SK-N-SH treated with all-trans-retinoic acid at 6 μM for 48 hours (cell line): ENCODE results near the gene ABCC1.
A peak's percentile ranks its signal among the peaks of the same experiment; 100 is the strongest.

Experiments
- ATAC-seq: fragments of 200-7000 bp; cut with Tn5 transposase; 3 replicates; pipeline ENCODE4 v1.9.1; 2020; ENCODE audit warnings: mild to moderate bottlenecking, moderate library complexity
- ARNTL ChIP-seq: fragments of 450-650 bp; formaldehyde crosslinking; IDR thresholded peaks from 2 replicates; pipeline ENCODE4 v1.5.0; 2020; ENCODE audit warnings: low read depth, mild to moderate bottlenecking, moderate library complexity, borderline replicate concordance
- BACH2 ChIP-seq: fragments of 250-450 bp; sonication (Bioruptor Pico); IDR thresholded peaks from 2 replicates; pipeline ENCODE4 v1.9.0; 2021; ENCODE audit warnings: mild to moderate bottlenecking, borderline replicate concordance
- CREB5 ChIP-seq: fragments of 250-450 bp; sonication (Bioruptor Pico); IDR thresholded peaks from 2 replicates; pipeline ENCODE4 v1.5.1; 2020; ENCODE audit warnings: low read depth, mild to moderate bottlenecking, moderate library complexity
- CSDC2 ChIP-seq: fragments of 250-450 bp; sonication (Bioruptor Pico); IDR thresholded peaks from 2 replicates; pipeline ENCODE4 v1.5.0; 2020; ENCODE audit warnings: mild to moderate bottlenecking, moderate library complexity
- ESRRG ChIP-seq: fragments of 250-450 bp; sonication (Bioruptor Pico); IDR thresholded peaks from 2 replicates; pipeline ENCODE4 v1.6.1; 2021; ENCODE audit warnings: mild to moderate bottlenecking
- OSR1 ChIP-seq: fragments of 250-450 bp; sonication (Bioruptor Pico); IDR thresholded peaks from 2 replicates; pipeline ENCODE4 v1.8.0; 2022; ENCODE audit warnings: moderate library complexity, mild to moderate bottlenecking, inconsistent platforms
- PPARA ChIP-seq: fragments of 250-450 bp; sonication (Bioruptor Pico); IDR thresholded peaks from 2 replicates; pipeline ENCODE4 v1.5.0; 2020; ENCODE audit warnings: mild to moderate bottlenecking, borderline replicate concordance
- RARB ChIP-seq: fragments of 250-450 bp; sonication (Bioruptor Pico); IDR thresholded peaks from 2 replicates; pipeline ENCODE4 v1.8.0; 2021; ENCODE audit warnings: mild to moderate bottlenecking, moderate library complexity
- SNAI2 ChIP-seq: fragments of 250-450 bp; sonication (Bioruptor Pico); IDR thresholded peaks from 2 replicates; pipeline ENCODE4 v1.5.0; 2020; ENCODE audit warnings: mild to moderate bottlenecking, moderate library complexity
- TOX ChIP-seq: fragments of 250-450 bp; sonication (Bioruptor Pico); IDR thresholded peaks from 2 replicates; pipeline ENCODE4 v1.8.0; 2021; ENCODE audit warnings: mild to moderate bottlenecking, moderate library complexity, borderline replicate concordance
- ZC3H10 ChIP-seq: fragments of 250-450 bp; sonication (Bioruptor Pico); IDR thresholded peaks from 2 replicates; pipeline ENCODE4 v1.5.1; 2021; ENCODE audit warnings: mild to moderate bottlenecking, moderate library complexity
- ZFP30 ChIP-seq: fragments of 450-650 bp; formaldehyde crosslinking; IDR thresholded peaks from 2 replicates; pipeline ENCODE4 v1.5.0; 2022; ENCODE audit warnings: mild to moderate bottlenecking, moderate library complexity
- ZNF70 ChIP-seq: fragments of 450-650 bp; formaldehyde crosslinking; IDR thresholded peaks from 2 replicates; pipeline ENCODE4 v1.5.0; 2020; ENCODE audit warnings: mild to moderate bottlenecking, moderate library complexity
- ZNF8 ChIP-seq: fragments of 450-650 bp; formaldehyde crosslinking; IDR thresholded peaks from 2 replicates; pipeline ENCODE4 v1.5.0; 2020; ENCODE audit warnings: mild to moderate bottlenecking, moderate library complexity
- TF ChIP-seq, protein P1 (sequence below): fragments of 250-450 bp; sonication (Bioruptor Pico); IDR thresholded peaks from 2 replicates; pipeline ENCODE4 v1.5.1; 2021; ENCODE audit warnings: mild to moderate bottlenecking, moderate library complexity
- TF ChIP-seq, protein P2 (sequence below): fragments of 250-450 bp; sonication (Bioruptor Pico); IDR thresholded peaks from 2 replicates; pipeline ENCODE4 v1.5.0; 2020; ENCODE audit warnings: mild to moderate bottlenecking, moderate library complexity
- TF ChIP-seq, protein P3 (sequence below): fragments of 250-450 bp; sonication (Bioruptor Pico); IDR thresholded peaks from 2 replicates; pipeline ENCODE4 v1.8.0; 2021; ENCODE audit warnings: low read depth, mild to moderate bottlenecking, moderate library complexity, borderline replicate concordance

ABCC1 gene

GRCh38 chr16:16127469-16128116, 178.2 kb downstream of the ABCC1 start:
- peak; percentile 90 for ATAC-seq

DNA sequence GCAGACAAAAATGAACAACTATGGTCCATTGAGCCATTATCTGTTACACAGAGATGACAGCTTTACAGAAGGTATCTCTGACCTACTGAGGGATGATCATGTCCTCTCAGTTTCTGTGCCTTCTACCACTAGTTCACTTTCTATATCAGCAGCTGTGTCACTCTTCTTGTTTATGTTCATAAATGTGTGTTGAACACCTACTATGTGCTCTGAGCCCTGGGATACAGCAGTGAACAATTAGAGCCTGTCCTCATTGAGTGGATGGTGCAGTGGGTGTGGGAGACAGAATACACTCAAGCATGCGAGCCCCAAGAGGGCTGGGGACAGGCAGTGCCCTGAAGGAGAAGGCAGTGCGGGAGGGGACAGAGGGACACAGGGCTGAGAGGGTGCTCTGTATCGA, 181.8 kb downstream of the ABCC1 start:
- TF ChIP-seq, protein P1, sequence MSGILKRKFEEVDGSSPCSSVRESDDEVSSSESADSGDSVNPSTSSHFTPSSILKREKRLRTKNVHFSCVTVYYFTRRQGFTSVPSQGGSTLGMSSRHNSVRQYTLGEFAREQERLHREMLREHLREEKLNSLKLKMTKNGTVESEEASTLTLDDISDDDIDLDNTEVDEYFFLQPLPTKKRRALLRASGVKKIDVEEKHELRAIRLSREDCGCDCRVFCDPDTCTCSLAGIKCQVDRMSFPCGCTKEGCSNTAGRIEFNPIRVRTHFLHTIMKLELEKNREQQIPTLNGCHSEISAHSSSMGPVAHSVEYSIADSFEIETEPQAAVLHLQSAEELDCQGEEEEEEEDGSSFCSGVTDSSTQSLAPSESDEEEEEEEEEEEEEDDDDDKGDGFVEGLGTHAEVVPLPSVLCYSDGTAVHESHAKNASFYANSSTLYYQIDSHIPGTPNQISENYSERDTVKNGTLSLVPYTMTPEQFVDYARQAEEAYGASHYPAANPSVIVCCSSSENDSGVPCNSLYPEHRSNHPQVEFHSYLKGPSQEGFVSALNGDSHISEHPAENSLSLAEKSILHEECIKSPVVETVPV (CRISPR knock-in tag) = no peak
- TF ChIP-seq CREB5 (no peak), ZNF70 (no peak), OSR1 (CRISPR knock-in tag) (no peak), ZFP30 (no peak), SNAI2 (no peak), ZNF8 (CRISPR knock-in tag) (no peak), TOX (CRISPR knock-in tag) (no peak), RARB (CRISPR knock-in tag) (no peak), BACH2 (CRISPR knock-in tag) (no peak)
- TF ChIP-seq, protein P2, sequence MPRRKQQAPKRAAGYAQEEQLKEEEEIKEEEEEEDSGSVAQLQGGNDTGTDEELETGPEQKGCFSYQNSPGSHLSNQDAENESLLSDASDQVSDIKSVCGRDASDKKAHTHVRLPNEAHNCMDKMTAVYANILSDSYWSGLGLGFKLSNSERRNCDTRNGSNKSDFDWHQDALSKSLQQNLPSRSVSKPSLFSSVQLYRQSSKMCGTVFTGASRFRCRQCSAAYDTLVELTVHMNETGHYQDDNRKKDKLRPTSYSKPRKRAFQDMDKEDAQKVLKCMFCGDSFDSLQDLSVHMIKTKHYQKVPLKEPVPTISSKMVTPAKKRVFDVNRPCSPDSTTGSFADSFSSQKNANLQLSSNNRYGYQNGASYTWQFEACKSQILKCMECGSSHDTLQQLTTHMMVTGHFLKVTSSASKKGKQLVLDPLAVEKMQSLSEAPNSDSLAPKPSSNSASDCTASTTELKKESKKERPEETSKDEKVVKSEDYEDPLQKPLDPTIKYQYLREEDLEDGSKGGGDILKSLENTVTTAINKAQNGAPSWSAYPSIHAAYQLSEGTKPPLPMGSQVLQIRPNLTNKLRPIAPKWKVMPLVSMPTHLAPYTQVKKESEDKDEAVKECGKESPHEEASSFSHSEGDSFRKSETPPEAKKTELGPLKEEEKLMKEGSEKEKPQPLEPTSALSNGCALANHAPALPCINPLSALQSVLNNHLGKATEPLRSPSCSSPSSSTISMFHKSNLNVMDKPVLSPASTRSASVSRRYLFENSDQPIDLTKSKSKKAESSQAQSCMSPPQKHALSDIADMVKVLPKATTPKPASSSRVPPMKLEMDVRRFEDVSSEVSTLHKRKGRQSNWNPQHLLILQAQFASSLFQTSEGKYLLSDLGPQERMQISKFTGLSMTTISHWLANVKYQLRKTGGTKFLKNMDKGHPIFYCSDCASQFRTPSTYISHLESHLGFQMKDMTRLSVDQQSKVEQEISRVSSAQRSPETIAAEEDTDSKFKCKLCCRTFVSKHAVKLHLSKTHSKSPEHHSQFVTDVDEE (CRISPR knock-in tag) = no peak
- TF ChIP-seq, protein P3, sequence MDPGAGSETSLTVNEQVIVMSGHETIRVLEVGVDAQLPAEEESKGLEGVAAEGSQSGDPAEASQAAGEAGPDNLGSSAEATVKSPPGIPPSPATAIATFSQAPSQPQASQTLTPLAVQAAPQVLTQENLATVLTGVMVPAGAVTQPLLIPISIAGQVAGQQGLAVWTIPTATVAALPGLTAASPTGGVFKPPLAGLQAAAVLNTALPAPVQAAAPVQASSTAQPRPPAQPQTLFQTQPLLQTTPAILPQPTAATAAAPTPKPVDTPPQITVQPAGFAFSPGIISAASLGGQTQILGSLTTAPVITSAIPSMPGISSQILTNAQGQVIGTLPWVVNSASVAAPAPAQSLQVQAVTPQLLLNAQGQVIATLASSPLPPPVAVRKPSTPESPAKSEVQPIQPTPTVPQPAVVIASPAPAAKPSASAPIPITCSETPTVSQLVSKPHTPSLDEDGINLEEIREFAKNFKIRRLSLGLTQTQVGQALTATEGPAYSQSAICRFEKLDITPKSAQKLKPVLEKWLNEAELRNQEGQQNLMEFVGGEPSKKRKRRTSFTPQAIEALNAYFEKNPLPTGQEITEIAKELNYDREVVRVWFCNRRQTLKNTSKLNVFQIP = no peak
- no peak for ATAC-seq

More at GRCh38 chr16:16127469-16128116, 178.2 kb downstream of the ABCC1 start:
- TF ChIP-seq ESRRG (CRISPR knock-in tag) (no peak), ARNTL (CRISPR knock-in tag) (no peak), ZNF8 (CRISPR knock-in tag) (no peak), RARB (CRISPR knock-in tag) (no peak), ZC3H10 (no peak), SNAI2 (no peak)
- TF ChIP-seq, protein P2 (CRISPR knock-in tag) = no peak

DNA sequence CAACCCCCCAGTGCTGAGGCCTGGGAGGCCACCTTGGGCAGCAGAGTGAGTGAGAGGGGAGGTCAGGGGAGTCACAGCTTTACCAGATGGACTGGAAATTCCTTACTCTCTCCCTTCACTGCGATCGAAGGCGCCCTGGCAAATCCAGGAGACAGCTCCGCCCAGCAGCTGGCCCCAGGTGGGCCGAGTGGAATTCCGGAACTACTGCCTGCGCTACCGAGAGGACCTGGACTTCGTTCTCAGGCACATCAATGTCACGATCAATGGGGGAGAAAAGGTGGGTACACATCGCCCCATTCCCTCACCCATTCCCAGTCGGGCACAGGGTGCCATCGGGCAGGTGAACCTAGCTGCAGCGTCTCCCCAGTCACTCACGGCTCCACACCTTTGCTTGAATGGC, 182.2 kb downstream of the ABCC1 start:
- no peak for ATAC-seq
- TF ChIP-seq ZNF8 (CRISPR knock-in tag) (no peak), ZFP30 (no peak), CSDC2 (CRISPR knock-in tag) (no peak), PPARA (CRISPR knock-in tag) (no peak), TOX (CRISPR knock-in tag) (no peak)
- TF ChIP-seq, protein P1 (CRISPR knock-in tag) = no peak
